HFF-Myc (cell line): ENCODE measurements around the gene TAF8.

Experiments
- DNase-seq: peaks from one replicate; pipeline ENCODE4 v3.0.0-alpha.2; 2011; ENCODE audit warnings: low read depth; ENCODE audit errors: extremely low read depth
- H3K4me3 ChIP-seq: replicated peaks from 2 replicates; pipeline ENCODE4 v1.5.1; 2011; ENCODE audit warnings: low read depth, mild to moderate bottlenecking, control low read depth, low read length
- CTCF ChIP-seq: IDR thresholded peaks from 2 replicates; pipeline ENCODE4 v1.5.1; 2012; ENCODE audit warnings: mild to moderate bottlenecking, low read depth, low read length, control low read depth; ENCODE audit errors: missing control alignments

Gene TAF8

DNA sequence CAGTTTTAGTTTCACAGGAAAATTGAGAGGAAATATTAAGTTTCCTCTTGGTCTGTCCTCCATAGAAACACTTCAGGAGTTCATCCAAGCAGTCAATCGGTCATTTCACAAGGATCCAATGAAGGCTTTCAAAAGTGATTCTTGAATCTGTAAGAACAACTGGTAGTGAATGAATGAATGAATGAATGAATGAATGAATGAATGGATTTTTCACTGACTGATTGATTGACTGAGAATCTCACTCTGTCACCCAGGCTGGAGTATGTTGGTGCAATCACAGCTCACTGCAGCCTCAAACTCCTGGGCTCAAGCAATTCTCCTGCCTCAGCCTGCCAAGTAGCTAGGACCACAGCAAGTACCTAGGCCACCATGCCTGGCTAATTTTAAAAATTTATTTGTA, 39.4 kb upstream of the TAF8 start:
- no peak for DNase-seq
- no peak overlapping the region for H3K4me3 ChIP-seq
- TF ChIP-seq CTCF, result no peak

DNA sequence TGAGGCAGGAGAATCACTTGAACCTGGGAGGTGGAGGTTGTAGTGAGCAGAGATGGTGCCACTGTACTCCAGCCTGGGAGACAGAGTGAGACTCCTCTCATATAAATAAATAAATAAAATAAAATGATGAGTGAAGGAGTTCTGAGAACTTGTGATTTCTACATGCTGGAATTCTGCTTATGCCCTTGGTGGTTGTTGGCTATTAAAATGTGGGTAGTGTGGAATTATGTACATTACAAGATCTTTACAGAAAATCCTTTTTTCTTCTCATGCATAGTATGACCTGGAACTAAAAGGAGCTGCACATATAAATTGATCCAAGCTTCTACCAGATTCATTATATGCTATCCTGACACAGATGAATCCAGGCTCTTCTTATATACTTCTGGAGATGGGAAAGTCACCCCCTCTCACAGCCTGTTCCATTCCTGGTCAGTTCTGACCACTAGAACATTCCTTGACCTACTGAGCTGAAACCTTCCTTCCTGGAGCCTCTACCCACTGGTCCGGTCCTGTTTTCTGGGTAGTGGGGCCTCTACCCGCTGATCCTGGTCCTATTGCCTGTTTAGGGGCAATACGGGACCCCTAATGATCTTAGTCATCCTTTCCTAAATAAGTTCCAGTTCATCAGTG, 37.7 kb upstream of the TAF8 start:
- no peak for TF ChIP-seq CTCF
- H3K4me3 ChIP-seq, result no peak overlapping the region
- DNase-seq, result no peak

DNA sequence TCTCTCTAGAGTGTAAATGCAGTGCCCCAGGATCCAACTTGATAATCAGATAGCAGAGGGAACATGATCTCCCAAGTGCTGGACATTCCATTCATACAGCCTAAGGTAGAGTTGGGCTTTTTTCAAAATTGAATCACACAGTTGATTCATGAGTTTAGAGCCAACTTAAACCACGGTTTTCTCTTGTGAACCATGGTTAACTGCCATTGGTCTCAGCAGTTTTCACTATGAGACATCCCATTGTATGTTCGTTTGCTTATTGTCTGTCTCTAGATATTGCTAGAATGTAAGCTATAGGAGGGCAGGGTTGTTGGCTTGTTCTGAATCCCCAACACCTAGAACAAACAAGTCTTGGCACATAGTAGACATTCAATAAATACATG, 37.2 kb upstream of the TAF8 start:
- TF ChIP-seq CTCF, result no peak
- no peak for DNase-seq
- H3K4me3 ChIP-seq, result no peak overlapping the region

GRCh38 chr6:42017021-42017643, 33.2 kb upstream of the TAF8 start:
- no peak overlapping the region for H3K4me3 ChIP-seq
- TF ChIP-seq CTCF, result no peak
- peak; percentile 43 for DNase-seq

DNA sequence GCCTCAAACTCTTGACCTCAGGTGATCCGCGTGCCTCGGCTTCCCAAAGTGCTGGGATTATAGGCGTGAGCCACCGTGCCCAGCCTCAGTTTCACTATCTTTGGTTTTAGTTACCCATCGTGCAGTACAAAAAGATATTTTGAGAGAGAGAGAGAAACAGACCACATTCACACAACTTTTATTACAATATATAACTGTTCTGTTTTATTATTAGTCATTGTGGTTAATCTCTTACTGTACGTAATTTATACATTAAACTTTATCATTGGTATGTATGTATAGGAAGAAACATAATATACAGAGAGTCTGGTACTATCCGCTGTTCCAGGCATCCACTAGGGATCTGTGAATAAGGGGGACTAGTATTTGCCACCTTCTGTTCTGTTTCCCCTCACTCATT, 29.4 kb upstream of the TAF8 start:
- DNase-seq, result no peak
- no peak for TF ChIP-seq CTCF
- H3K4me3 ChIP-seq, result no peak overlapping the region

DNA sequence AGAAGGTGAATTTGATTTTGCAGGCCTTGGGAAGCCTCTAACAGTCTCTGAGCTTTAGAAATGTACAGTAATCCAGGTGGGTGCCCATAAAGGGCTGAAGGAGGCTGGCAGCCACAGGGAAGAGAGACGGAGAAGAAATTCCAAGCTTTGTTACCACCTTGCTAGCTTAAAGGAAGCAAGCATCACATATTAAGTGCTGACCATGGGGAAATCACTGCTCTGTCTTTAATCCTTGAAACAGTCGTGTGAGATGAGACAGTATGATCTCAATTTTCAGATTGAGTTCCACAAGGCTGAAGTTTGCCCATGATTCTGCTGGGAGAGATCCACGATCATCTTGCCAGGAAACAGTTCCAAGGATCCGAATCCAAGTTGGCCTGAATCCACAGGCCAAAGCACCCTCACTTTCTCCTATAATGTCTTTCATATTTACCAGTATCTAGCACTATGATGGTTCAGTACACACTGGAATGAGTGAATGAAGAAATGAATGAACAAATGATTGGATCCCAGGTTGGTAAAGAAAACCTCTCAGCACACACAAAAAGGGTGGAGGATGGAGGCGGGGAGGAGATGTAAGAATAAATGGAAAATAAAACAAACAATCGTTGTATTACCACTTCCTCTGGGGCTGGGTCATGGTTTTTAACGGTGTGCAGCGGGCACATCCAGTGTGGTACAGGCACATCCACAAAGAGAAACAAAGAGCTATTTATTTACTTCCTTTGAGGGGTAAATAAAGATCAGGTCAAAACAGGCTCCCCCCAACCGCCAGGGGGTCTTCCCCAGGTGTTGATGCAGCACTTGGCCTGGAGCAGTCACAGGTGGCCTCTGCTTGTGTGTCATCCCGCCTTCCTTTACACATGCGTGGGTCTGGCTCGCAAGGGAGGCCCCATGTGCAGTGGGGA, 28.2 kb upstream of the TAF8 start:
- no peak for TF ChIP-seq CTCF
- no peak overlapping the region for H3K4me3 ChIP-seq
- no peak for DNase-seq
